DND-41 (cell line): Measurements from ENCODE around the gene PPDPF.

ENCODE experiments used
- ATAC-seq: fragments of 200-7000 bp; cut with Tn5 transposase; 3 replicates; pipeline ENCODE4 v1.9.1; 2021; ENCODE audit warnings: low read depth; ENCODE audit not compliant: insufficient read depth
- DNase-seq: peaks from one replicate; pipeline ENCODE4 v3.0.0-alpha.2; 2020
- H2AFZ ChIP-seq: 2 replicates; pipeline ENCODE4 v1.6.0; 2012; ENCODE audit warnings: low read depth, low read length
- H3K27ac ChIP-seq: 2 replicates; pipeline ENCODE4 v1.5.1; 2012; ENCODE audit warnings: low read length, inconsistent platforms
- H3K27me3 ChIP-seq: fragments of 200-600 bp; sonication (generic); 2 replicates; pipeline ENCODE4 v1.6.0; 2012; ENCODE audit warnings: low read length, mild to moderate bottlenecking, inconsistent platforms; ENCODE audit not compliant: insufficient read depth, poor library complexity
- H3K36me3 ChIP-seq: 2 replicates; pipeline ENCODE4 v1.5.1; 2012; ENCODE audit warnings: low read length, inconsistent platforms; ENCODE audit not compliant: insufficient read depth
- H3K4me1 ChIP-seq: 2 replicates; pipeline ENCODE4 v1.5.1; 2012; ENCODE audit warnings: mild to moderate bottlenecking, low read length; ENCODE audit not compliant: insufficient read depth
- H3K4me2 ChIP-seq: 2 replicates; pipeline ENCODE4 v1.6.0; 2012; ENCODE audit warnings: mild to moderate bottlenecking, moderate library complexity, low read length, inconsistent platforms; ENCODE audit not compliant: insufficient read depth
- H3K4me3 ChIP-seq, 2 experiments: fragments of 200-600 bp in 1 of 2; shearing (Covaris generic) in 1 of 2; 2 replicates each; pipeline ENCODE4 v1.5.1; 2012 to 2016; ENCODE audit warnings: inconsistent platforms in 2 of 2, low read length in 2 of 2, mild to moderate bottlenecking in 2 of 2, low read depth in 1 of 2, moderate library complexity in 1 of 2
- H3K79me2 ChIP-seq: 2 replicates; pipeline ENCODE4 v1.6.0; 2012; ENCODE audit warnings: low read length, inconsistent platforms; ENCODE audit not compliant: insufficient read depth
- H3K9ac ChIP-seq: 2 replicates; pipeline ENCODE4 v1.6.0; 2012; ENCODE audit warnings: low read depth, mild to moderate bottlenecking, inconsistent platforms, low read length, moderate library complexity
- H3K9me3 ChIP-seq: 2 replicates; pipeline ENCODE4 v1.5.1; 2012; ENCODE audit warnings: low read length, moderate library complexity, mild to moderate bottlenecking, inconsistent platforms; ENCODE audit not compliant: insufficient read depth, severe bottlenecking
- H4K20me1 ChIP-seq: 2 replicates; pipeline ENCODE4 v1.6.0; 2012; ENCODE audit warnings: low read length; ENCODE audit not compliant: insufficient read depth
- CTCF ChIP-seq: IDR thresholded peaks from 2 replicates; pipeline ENCODE4 v1.5.1; 2012; ENCODE audit warnings: borderline replicate concordance, low read length, moderate library complexity, mild to moderate bottlenecking; ENCODE audit not compliant: poor library complexity, severe bottlenecking; ENCODE audit errors: extremely low read depth
- EZH2 ChIP-seq: IDR thresholded peaks from 3 replicates; pipeline ENCODE4 v1.6.1; 2012; ENCODE audit warnings: borderline replicate concordance, low read depth, mild to moderate bottlenecking, moderate library complexity, low read length, inconsistent platforms; ENCODE audit not compliant: severe bottlenecking

Gene PPDPF

GRCh38 chr20:63567386-63568169 lies 47.0 kb downstream of the PPDPF start:
- ATAC-seq (peak; percentile 70), DNase-seq (peak; percentile 38)
- Histone ChIP-seq H3K27me3 (peaks cover 13% of the 10 kb centered on the region), H3K4me3 (no peak overlapping the region), H3K36me3 (no peaks in the 10 kb centered on the region), H3K4me2 (no peak overlapping the region), H2AFZ (no peak overlapping the region), H3K9me3 (no peaks in the 10 kb centered on the region), H3K9ac (no peak overlapping the region), H3K27ac (no peak overlapping the region), H3K79me2 (no peaks in the 10 kb centered on the region), H3K4me1 (peaks cover 12% of the 10 kb centered on the region), H4K20me1 (peaks cover 34% of the 10 kb centered on the region)
- TF ChIP-seq CTCF (no peak), EZH2 (no peak)

GRCh38 chr20:63568170-63568981 lies 47.8 kb downstream of the PPDPF start:
- Histone ChIP-seq H3K4me3 (no peak overlapping the region), H3K27me3 (peaks cover 13% of the 10 kb centered on the region), H2AFZ (no peak overlapping the region), H3K36me3 (no peaks in the 10 kb centered on the region), H3K9ac (no peak overlapping the region), H3K9me3 (no peaks in the 10 kb centered on the region), H3K79me2 (no peaks in the 10 kb centered on the region; the same call in 1 of the 2 replicates), H3K4me2 (no peak overlapping the region), H4K20me1 (peaks cover 37% of the 10 kb centered on the region), H3K27ac (no peak overlapping the region), H3K4me1 (peaks cover 17% of the 10 kb centered on the region)
- no peak for TF ChIP-seq EZH2
- TF ChIP-seq CTCF: no peak
- DNase-seq (no peak), ATAC-seq (no peak)

GRCh38 chr20:63568986-63569949 lies 48.7 kb downstream of the PPDPF start:
- Histone ChIP-seq H3K4me2 (no peak overlapping the region), H3K27ac (no peak overlapping the region), H3K9ac (no peak overlapping the region), H3K9me3 (no peaks in the 10 kb centered on the region), H3K79me2 (no peaks in the 10 kb centered on the region; the same call in 1 of the 2 replicates), H4K20me1 (peaks cover 39% of the 10 kb centered on the region), H3K36me3 (no peaks in the 10 kb centered on the region), H3K4me3 (no peak overlapping the region), H2AFZ (no peak overlapping the region), H3K27me3 (peaks cover 13% of the 10 kb centered on the region), H3K4me1 (peaks cover 23% of the 10 kb centered on the region)
- TF ChIP-seq EZH2 (no peak), CTCF (no peak)
- no peak for ATAC-seq
- DNase-seq: no peak
